Fibroblast of skin of left quadriceps (primary cell): ENCODE data around the gene DNAJA2.

Experiments used
- DNase-seq, 2 experiments: peaks; one replicate each; pipeline ENCODE4 v3.0.0-alpha.2; 2013; ENCODE audit warnings: low read depth in 2 of 2

DNAJA2 gene

DNA sequence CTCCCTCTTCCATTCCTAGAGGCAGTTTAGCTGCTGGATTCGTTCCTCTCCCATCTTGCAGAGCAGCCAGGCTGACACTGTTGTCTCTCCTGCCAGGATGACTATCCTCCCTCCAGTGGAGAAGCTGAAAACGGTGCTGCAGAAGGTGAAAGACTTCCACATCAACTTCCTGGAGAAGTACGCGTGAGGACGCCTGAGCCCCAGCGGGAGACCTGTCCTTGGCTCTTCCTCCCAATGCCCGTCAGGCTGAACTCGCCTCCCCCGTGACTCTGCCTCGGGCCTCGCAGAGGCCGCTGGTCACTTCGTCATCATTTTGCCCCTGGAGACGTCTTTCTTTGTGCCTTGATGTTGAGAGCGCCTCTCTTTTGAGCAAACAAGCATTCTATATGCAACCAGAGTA lies 44.7 kb downstream of the DNAJA2 start:
- no peak for DNase-seq

- no peak for DNase-seq
Measured at GRCh38 chr16:46927273-46927672, 46.2 kb downstream of the DNAJA2 start.

GRCh38 chr16:46926470-46927225 lies 46.8 kb downstream of the DNAJA2 start:
- DNase-seq = no peak

DNA sequence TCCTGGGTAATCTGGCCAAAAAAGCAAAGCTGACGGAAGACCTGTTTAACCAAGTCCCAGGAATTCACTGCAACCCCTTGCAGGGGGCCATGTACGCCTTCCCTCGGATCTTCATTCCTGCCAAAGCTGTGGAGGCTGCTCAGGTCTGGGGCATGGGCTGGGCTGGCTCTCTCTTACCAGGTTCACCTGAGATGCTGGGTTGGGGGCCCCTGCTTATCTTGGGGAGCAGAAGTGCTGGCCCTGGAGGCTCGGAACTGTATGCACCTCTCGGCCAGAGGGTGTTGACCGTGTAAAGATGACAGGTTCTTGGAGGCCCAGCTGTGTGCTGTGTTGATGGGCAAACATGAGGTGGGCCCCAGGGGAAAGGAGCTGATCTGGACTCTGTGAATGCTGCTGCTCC lies 49.1 kb downstream of the DNAJA2 start:
- no peak for DNase-seq

DNA sequence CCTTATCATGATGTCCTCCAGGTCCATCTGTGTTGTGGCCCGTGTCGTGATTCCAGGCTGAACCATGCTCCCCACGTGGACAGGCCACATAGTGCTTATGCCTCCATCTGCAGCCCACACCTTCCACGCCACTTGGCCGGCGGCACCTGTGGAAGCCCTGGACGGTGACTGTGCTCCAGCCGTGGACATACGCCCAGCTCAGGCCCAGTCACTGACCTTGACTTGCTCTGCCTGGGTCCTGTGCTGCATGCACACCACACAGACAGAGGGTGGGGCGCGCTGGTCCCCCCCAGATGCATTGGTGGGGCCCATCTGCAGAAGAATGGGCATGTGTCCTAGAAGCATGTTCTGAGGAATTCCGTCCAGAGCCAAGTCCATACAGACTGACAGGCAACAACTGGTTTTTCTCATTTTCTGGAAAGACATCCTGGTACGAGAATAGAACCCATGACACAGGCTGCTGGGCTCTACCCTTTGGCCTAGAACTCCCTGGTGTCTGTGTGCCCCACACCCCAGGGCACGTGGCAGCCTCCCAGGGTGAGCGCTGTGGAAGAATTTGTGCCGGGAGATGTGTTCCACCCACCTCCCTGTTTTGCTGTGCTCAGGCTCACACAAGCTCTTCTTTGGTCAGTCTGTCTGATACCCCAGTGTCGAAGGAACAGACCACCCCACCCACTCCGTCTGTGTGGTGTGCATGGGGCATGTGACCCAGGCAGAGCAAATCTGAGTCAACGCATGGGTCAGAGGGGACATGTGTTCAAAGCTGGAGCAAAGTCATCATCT lies 49.8 kb downstream of the DNAJA2 start:
- DNase-seq = no peak

GRCh38 chr16:46922239-46922638 lies 51.2 kb downstream of the DNAJA2 start:
- no peak for DNase-seq

- DNase-seq = no peak
Measured at GRCh38 chr16:46920402-46921068, 52.9 kb downstream of the DNAJA2 start.

DNA sequence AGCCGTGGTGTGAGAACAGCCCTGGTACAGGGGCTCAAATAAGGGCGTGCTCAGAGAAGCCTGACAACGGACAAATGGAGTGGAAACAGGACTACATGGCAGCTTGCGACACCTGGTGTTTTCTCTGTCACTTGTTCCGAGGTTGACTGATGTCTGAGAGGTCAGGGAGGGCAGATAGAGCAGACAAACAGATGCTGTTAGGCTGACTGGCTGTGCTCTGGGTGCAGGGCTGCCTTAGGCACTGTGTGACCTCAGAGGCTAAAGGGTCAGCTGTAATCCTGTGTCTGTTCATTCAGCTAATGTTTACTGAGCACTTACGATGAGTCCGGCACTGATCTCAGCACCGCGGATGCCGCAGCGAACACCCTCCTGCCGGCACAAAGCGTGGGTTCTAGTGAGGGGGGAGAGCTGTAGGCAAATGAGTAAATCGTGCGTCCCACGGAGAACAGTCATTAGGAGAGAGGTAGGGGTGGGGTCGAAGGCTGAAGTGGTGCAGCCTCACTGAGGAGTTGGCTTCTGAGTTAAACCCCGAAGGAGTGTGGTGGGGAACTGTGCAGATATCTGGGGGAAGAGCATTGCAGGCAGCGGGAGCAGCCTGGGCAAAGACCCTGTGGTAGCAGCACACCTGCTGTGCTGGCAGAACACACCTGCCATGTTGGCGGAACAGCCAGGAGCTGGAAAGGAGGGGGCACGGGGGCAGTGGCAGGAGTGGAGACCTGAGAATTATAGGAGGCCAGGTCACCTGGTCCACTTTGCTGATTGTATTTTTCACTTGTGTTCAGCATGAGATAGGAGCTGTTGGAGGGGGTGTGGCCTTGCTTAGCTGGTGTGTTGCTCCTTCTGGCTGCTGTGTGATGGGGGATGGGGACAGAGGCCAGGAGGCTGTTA lies 54.3 kb downstream of the DNAJA2 start:
- no peak for DNase-seq

DNA sequence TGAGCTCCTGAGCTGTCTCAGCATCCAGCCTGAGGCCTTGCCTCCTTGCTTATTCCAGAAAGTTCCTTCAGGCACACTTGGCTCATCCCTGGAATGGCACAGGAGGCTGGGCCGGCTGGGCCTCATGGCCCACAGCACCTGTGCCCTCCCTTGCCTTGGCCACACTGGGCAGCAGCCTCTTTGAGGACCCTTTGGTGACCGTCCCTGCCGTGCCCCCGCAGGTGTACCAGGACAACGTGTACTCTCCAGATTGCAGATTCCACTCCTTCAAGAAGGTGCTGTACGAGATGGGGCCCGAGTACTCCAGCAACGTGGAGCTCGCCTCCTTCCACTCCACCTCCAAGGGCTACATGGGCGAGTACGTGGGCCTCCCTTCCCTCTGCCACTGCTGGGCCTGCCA lies 55.1 kb downstream of the DNAJA2 start:
- DNase-seq = no peak

DNA sequence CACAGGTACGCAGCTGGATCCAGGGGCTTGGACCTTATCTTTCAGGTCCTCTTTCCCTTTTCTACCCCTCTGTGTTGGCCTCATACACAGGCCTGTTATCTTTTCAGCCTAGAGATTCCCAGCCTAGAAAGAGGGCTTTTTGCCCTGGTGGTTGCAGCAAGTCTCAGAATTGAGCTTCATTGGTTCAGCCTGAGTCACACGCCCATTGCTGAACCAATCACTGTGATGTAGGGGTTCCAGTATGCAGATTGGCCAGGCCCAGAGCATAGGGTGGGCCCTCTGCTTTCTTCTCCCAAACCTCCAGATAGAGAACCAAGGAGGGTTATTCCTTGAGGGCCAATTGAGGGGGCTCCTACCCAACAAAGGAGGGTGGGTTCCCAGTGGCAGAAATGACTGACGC lies 56.5 kb downstream of the DNAJA2 start:
- DNase-seq = no peak

GRCh38 chr16:46915483-46916025 lies 57.9 kb downstream of the DNAJA2 start:
- DNase-seq = no peak

- no peak for DNase-seq
Measured at GRCh38 chr16:46914556-46915201, 58.8 kb downstream of the DNAJA2 start.

DNA sequence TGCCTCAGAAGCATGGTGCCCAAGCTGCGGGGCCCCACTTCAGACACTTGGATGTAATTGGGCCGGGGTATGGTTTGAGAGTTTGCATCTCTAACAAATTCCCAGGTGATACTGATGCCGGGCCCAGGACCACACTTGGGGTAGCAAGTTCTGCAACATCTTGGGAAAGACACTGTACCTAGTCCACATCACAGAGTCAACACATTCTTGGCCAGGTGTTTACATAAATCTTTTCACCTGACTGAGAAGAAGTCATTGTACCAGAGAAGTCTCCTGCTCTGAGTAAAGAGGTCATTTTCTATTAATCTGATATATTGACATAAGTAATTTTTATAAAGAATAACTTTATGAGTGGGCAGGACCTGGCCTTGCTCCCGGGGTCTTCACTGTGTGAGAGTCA lies 61.8 kb downstream of the DNAJA2 start:
- DNase-seq = no peak

DNA sequence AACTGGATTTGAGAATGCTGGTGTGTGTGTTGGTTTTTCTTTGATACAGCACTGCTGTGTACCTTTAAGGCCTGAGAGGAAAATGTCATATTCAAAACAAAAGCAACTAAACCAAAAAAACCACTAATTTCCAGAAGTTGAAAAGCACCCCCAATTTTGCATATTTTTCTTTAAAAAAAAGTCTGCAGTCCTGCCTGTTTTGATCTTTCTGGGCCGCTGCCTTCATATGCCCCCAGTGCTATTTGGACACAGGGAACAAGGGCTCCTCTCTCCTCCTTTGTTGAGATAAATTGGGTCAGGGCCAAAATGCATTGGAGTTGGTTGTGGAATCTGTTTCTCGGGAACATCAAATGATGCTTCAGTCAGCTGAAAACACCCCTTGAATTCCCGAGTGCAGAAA lies 62.4 kb downstream of the DNAJA2 start:
- no peak for DNase-seq

DNA sequence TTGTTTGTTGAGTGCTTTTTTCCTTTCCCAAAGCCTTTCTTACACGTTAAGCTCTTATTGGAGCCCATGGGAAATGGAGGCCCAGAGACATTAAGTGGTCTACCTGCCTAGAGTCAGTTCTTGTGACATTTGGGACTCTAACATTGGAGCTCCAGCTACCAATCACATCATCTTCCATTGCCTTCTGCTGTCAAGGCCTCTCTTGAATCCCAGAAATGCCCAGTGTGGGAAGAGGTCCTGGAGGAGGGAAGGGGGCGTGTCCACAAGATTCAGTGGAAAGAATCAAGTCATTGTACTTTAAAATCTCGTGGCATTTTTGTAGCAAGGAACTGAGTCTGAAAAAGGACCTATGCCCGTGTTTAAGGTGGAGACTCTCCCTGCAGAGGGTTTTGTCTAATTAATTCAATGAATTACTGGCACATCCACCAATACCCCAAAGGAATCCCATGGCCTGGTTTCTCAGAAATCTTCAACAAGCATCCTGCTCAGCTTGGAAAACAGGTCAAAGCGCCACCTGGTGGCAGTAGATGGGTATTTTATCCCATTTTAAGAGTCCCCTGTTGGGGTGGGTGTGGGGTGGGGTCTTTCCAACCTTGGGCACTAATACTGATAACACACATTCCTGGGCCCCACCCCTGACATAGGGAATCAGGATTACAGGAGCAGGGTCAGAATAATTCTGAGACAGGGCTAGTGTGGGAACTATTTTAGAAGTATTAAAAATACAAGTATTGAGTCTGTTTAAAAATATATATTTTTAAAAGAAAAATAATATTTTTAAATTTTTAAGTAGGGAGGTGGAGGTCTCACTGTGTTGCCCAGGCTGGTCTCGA lies 64.7 kb downstream of the DNAJA2 start:
- peak; percentile 24 to 36 for DNase-seq

GRCh38 chr16:46907061-46907774 lies 66.3 kb downstream of the DNAJA2 start:
- no peak for DNase-seq

DNA sequence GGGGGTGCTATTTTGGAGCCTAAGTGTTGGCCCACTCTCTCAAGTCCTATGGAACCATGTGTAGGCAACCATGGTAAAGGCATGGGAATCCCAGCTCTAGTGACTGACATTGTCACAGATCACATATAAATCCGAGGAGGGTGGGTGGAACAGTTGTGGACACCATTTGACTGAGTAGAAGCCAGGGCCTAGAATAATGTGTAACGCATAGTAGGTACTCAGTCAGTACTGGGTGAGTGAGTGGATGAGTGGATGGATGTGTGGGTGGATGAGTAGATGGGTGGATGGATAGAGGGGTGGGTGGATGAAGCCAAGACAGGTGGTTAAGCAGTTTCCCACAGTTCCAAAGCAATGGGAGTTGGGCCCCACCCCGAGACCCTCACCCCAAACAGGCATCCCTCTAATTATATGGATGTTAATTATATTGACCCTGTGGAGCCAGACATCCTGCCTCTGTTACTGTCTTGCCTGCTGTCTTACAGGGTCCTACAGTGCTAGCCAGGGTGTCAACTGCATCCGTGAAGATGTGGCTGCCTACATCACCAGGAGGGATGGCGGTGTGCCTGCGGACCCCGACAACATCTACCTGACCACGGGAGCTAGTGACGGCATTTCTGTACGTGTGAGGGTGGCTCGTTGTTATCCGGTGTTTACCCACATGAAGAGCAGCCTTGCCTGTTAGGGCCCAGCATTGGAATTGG lies 67.0 kb downstream of the DNAJA2 start:
- no peak for DNase-seq
